HG03521 (cell line): ENCODE results near the gene OR2A5.
"Not testable (repeated sequence)": the region's sequence is repeated elsewhere in the genome, so short reads cannot be mapped to it uniquely, and the experiment has no call there.

Source experiments
- ATAC-seq: cut with Tn5 transposase; IDR thresholded peaks from one replicate; pipeline ENCODE4 v1.9.1; 2021; ENCODE audit warnings: mild to moderate bottlenecking, moderate library complexity; ENCODE audit not compliant: unreplicated experiment

OR2A5 gene, protein sequence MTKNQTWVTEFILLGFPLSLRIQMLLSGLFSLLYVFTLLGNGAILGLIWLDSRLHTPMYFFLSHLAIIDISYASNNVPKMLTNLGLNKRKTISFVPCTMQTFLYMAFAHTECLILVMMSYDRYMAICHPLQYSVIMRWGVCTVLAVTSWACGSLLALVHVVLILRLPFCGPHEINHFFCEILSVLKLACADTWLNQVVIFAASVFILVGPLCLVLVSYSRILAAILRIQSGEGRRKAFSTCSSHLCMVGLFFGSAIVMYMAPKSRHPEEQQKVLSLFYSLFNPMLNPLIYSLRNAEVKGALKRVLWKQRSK

DNA sequence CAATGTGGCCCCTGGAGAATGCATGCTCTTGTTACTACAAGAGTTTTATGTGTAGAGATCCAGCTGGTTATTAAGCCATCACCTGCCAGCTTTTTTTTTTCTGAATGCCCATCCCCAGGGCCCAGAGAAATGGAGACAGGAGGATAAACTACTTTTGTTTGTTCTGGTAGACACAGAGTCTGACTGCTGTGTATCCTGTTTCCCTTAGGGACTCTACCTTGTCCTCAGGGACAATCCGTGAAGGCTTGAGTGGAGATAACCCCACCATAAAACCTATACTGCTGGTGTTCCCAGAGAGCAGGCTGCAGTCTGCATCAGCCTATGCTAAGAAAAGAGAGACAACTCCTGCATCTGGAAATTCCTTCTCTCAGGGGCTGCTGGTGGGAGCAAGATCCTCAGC is at the start of gene OR2A5:
OR2A5 (plus strand) TSS at position 301 of the 400 bp plus-strand sequence. CDS start 1,454 bp downstream, outside the sequence.
- ATAC-seq, result no peak

DNA sequence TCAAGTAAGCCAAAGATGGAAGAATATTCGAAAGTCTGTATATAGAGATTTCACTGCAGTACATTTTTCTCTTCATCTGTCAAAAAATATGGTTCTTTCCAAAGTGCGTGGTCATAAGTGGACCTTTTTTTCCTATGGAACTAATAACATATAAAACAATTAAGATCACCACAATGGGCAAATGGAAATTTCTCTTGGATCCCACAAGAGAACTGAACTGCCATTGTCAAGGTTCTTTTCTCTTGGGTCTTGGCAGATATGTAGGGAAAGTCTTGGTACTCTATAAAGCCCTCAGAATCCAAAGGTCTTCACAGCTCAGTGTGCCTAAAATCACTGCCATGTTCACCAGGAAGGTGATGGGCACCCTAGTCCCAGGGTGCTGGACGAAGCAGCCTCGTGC is 48.7 kb upstream of the OR2A5 start, which contains the start of gene OR6B1:
OR6B1 (plus strand) TSS at position 301 of the 400 bp plus-strand sequence. CDS start 3,677 bp downstream, outside the sequence.
- ATAC-seq, result no peak

DNA sequence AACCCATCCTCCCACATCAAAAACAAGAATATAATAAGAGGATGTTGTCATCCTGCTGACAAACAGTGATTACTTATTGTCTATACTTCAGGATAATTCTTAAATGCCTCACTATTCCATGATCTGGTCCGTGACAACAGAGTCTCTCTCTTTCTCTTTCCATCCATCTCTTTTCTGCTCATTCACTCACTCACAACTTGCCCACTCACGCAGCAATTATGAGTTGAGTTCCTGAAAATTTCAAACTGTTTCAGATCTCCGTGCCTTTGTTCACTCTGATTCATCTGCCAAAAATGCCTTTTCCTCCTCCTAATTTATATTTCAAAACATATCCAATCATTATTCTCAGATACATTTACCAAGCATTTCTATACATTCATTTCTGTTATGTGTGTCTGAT is 47.2 kb upstream of the OR2A5 start:
- no peak for ATAC-seq

DNA sequence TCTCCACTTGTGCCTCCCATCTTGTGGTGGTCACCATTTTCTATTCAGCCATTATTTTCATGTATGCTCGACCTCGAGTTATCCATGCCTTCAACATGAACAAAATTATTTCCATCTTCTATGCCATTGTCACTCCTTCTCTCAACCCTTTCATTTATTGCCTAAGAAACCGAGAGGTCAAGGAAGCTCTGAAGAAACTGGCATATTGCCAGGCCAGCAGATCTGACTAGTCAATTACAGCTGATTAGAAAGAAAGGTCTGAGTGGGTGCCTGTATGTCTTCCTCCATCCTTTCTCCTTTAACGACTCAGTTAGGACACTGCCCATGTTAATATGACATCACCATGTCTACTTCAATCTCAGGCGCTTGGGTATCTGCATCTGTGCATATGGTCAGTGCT is 44.0 kb upstream of the OR2A5 start:
- no peak for ATAC-seq

DNA sequence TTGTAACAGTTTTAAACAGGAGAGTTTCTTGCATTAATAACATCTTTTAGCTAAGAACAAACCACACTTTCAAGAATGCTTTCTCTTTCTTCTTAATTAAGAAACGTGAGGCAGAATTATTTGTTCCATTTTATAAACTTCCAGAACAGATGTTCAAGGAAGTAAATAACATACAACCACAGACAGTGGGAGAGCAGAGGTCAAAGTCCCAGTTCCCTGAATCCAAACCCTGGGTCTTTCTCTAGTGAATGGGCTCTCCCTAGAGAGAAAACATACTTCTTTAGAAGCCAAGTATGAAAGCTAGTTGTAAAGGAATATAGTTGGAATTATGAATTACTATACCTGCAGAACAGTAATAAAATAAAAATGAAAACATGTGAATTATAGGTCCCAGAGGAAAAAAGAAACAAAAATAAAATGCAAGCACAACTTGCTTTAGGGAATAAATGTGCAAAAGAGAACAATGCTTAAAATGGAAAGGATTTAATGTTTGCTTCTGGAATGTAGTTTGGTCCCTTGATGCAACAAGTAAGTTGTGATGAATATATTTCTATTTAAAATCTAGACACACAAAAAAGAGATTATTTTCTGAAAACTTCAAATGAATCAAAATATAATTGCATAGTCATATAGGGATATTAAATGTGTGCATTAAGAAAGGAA is 42.6 kb upstream of the OR2A5 start:
- ATAC-seq, result no peak

DNA sequence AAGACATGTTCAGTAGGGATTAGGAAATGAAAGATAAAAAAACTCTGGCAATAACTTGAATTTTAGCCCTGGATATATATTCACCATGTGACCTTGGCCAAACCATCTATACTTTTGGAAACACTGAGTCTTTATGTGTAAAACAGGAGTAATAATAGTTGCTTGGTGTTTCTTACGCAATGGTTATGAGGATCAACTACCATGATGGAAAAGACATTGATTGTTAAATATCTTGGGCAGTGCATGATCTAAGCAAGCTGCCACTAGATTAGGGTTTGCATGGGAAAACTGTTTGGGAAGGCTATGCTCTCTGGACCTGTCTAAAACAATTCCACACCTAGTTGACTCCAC is 42.1 kb upstream of the OR2A5 start:
- no peak for ATAC-seq

DNA sequence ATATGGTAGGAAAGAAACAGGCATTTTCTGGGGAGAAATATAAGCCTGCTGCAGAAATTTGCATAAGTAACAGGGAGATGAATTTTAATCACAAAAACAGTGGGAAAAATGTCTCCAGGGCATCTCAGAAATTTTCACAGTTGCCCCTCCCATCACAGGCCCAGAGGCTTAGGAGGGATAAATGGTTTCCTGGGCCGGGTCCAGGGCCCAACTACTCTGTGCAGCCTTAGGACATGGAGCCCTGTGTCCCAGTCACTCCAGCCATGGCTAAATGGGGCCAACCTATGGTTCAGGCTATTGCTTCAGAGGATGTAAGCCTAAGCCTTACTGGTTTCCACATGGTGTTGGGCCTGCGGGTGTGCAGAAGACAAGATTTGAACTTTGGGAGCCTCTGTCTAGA is 39.4 kb upstream of the OR2A5 start:
- no peak for ATAC-seq

DNA sequence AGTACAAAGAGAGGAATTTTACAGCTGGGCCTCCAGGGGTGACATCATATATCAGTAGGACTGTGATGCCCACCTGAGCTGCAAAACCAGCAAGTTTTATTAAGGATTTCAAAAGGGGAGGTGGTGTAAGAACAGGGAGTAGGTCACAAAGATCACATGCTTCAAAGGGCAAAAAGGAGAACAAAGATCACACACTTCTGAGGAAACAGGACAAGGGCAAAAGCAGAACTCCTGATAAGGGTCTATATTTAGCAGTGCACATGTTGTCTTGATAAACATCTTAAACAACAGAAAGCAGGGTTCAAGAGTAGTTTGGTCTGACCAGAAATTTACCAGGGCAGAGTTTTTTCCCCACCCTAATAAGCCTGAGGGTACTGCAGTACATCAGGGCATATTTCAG is 38.7 kb upstream of the OR2A5 start:
- ATAC-seq, result not testable (repeated sequence)

DNA sequence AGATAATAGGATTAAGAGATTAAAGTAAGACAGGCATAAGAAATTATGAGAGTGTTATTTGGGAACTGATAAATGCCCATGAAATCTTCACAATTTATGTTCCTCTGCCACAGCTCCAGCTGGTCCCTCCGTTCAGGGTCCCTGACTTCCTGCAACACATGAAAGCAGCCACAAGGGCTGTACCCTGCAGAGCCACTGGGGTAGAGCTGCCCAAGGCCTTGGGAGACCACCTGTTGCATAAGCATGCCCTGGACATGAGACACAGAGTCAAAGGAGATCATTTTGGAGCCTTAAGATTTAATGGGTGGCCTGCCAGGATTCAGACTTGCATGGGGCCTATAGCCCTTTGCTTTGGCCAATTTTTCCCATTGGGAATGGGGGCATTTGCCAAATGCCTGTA is 37.9 kb upstream of the OR2A5 start:
- ATAC-seq, result not testable (repeated sequence)

DNA sequence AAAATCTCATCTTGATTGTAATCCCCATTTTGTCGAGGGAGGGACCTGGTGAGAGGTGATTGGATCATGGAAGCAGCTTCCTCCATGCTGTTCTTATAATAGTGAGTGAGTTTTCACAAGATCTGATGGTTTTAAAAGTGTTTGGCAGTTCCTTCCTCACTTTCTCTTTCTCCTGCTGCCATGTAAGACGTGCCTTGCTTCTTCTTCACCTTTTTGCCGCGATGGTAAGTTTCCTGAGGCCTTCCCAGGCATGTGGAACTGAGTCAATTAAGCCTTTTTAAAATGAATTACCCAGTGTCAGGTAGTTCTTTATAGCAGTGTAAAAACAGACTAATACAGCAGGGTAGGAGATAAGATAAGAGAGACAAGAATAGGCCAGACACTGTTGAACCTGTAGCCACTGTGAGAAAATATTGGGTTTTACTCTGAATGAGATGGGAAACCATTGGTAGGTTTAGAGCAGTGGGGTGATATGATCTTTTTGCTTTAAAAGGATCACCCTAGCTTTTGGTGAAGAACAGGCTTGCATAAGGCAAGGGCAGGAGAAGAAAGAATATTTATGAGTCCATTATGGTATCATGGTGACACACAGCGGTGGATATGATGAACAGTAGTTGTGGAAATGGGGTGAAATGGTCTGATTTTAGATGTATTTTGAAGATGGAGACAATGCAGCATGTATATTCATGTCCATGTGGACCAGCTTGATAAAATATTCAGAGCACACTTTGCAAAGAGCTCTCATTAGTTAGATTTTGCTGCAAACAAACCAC is 37.1 kb upstream of the OR2A5 start:
- ATAC-seq, result no peak

DNA sequence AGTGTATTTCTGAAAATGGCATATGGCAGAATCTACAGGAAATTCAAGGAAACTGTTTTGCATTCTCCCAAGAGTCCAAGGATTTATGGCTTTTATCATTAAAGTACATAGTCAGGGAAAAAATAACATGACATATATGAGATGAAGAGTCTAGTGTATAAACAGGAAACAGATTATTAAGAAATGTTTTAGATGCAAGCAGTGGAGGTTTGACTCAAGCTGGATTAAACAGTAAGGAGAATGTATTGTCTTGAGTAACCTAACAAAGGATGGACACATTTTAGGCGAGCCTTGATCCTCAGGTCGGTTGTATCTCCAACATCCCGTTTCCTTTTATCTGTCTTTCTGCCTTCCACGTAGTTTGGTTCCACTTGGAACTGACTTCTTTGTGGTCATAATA is 30.7 kb upstream of the OR2A5 start:
- ATAC-seq, result no peak

DNA sequence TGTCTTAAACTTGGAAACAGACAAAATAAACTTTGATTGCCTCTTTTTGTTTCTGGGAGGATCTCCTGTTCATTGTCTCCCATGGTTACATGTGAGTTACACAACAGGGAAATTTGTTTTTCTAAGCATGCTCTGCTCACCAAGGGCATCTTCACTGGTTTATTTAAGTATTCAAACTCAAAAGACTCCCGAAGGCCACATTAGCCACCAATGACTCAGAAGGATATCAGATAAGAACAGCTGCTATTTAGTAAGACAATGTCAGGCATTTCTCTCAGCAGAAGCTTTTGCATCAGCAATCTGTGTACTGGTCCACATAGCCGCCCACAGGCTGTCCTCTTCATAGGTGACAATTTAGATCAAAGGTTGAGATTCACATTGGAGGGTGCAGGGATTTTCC is 29.3 kb upstream of the OR2A5 start:
- no peak for ATAC-seq

DNA sequence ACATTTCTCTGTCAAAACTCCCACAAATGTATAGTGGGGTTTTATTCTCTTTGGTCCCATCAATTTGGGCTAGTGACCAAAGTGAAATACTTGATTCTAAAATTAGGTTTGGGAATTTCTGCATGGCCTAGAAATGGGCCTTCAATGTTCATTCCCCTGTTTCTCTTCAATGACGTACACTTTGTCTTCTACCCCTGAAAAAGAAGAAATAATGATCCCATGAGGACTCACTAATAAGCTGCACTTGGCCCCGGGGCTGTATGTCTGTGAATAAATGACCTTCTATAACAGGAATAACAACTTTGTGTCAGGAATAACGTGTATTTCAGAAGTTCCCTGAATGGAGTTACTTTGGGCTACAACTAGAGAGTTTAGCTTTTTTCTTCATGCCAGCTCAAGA is 28.4 kb upstream of the OR2A5 start:
- ATAC-seq, result no peak

DNA sequence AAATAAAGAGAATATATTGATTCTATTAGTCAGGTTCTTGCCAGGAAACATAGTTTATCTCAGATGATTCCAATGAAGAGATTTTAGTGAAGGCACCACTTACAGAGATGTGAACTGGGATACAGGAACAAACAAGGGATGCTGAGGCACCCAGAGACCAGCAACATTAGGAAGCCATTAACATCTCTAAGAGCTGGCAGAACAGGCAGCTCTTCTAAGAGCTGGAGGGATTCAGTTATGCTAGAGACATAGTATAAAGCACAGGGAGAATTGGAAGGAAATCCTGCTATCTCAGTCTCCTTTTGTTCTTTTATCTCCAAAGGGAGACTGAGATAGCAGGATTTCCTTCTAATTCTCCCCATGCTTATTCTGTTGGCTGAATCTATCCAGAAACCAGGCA is 26.6 kb upstream of the OR2A5 start:
- no peak for ATAC-seq

DNA sequence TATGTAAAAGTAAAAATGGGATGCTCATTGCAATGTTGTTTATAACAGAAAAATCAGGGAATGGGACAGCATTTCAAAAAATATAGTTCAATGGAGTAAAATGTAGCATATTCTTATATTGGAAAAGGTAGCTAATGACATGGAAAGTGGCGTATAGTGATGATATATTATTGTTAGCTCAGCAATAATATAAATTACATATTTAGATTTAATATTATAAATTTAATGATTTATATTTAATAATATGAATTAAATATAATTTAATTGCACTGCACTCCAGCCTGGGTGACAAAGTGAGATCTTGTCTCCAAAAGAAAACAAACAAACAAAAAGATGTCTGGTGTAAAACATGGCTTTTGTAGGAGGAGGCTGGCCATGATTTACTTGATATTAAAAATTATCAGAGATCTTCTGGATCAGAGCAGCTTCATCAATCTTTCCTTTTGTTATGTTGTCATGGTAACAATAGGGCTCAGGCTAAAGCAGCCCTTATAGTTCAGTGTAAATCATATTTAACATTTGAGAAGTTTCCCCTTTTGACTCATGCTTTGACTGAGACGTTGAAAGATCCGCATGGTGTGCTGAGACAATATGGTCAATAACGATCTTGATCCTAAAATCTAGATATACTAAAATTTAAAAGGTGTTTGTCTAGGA is 25.4 kb upstream of the OR2A5 start:
- no peak for ATAC-seq

DNA sequence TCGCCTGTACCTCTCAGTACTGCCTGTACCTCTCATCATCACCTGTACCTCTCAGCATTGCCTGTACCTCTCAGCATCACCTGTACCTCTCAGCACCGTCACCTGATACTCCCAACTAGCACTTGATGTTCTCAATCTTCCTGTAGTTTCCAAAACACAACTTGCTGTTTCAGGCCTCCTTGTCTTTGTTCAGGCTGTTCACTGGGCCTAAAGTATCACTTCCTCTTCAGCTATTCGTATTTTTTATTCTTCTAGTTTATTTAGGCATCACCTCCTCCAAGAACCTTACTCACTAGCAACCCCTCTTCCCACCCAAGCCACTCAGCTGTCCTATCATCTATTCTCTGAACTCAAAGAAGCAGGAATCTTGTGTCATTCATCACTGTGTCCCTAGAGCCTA is 24.5 kb upstream of the OR2A5 start:
- no peak for ATAC-seq

DNA sequence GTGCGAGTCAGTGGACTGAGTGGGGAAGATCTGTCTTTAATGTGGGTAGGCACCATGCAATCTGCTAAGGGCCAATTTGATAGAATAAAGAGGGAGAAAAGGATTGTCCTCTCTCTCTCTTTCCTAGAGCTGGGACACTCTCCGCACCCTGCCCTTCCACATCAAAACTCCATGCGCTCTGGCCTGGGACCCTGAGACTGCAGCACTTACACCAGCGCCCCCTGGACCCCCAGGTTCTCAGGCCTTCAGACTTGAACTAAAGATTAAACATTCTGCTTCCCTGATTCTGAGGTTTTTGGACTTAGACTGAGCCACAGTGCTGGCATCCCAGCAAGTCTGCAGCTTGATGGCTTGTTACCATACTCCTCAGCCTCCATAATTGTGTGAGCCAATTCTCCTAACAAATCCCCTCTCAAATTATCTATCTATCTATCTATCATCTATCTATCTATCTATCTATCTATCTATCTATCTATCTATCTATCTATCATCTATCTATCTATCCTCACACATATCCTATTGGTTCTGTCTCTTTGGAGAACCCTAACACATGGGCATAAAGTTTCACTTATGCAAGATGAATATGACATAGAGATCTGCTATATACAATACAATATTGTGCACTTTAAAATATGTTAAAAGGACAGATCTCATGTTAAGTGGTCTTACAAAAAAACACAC is 22.4 kb upstream of the OR2A5 start:
- ATAC-seq, result no peak

DNA sequence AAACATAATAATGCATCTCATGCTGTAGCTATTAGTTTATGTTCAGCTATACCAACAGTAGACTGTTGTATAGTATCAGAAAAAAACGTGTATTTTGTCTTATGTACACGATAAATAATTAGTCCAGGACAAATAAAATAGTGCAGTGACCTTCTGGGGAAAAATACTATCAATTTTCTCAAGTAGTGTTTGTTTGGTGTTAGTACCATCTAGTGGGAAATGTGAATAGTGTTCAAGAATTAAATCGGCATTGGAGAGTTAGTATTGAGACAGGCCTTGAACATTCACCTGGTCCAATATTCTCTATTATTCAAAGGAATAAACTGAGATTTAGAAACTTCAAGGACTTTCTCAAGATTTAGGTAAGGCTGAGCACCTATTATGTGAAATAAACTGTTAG is 21.7 kb upstream of the OR2A5 start:
- ATAC-seq, result no peak

DNA sequence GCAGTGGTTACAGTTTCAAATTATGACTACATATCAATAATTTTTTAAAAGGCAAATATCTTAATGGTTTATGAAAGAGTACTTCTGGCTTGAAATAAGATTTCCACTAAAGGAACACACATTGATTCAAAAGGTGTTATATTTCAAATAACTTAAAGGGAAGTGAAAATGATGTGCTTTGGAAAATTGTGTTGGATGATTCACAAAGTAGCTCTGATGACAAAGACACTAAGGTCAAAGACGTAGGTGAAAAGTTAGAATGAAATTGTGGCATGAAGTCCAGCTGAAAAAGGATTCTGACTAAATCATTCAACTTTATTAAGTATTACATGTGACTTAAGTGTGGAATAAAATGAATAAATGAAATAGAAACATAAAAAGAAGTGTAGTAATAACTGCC is 20.8 kb upstream of the OR2A5 start:
- ATAC-seq, result no peak

DNA sequence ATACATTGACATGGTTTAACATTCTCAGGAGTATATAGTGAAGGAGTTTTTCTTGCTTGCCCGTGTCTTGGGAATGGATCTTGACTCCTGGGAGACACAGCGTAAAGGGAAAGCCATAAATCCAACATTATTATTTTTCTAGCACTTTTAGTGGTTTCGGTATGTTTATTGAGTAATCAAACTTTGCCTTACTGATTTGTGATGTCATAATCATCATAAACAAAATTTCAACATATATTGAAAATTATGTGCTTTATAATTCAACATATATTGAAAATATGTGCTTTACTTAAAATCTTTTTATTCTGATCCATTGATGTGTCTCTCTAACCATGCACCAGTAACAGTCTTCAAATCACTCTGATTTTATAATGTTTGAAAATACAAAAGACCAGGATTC is 20.2 kb upstream of the OR2A5 start:
- ATAC-seq, result no peak

DNA sequence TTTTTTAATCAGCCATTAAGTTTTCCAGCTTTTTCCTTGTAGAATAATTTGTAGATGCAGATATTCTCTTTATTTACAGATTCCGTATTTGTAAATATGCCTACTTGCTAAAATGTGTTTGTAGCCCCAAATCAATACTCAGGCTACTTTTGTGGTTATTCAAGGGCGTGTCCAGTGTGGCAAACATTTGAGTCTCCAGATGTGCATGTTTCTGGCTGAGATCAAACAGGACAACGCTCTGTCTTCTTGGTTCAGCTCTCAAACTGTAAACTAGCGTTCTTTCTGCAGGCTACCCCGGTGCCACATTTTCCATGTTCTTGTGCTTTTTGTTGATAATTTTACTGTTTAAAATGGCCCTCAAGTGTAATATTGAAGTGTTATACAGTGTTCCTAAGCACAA is 16.2 kb upstream of the OR2A5 start:
- no peak for ATAC-seq
